Epidermal melanocyte (primary cell): ENCODE measurements around the gene BCAS3.

Experiments
- DNase-seq: peaks from one replicate; pipeline ENCODE4 v3.0.0; 2011; ENCODE audit warnings: low spot score; ENCODE audit not compliant: insufficient read length

The BCAS3 gene

GRCh38 chr17:61247439-61247838 lies 569.8 kb downstream of the BCAS3 start:
- peak; percentile 79 for DNase-seq

GRCh38 chr17:61248399-61248798 lies 570.7 kb downstream of the BCAS3 start:
- no peak for DNase-seq

GRCh38 chr17:61249649-61250299 lies 572.1 kb downstream of the BCAS3 start:
- DNase-seq, result no peak

GRCh38 chr17:61250335-61250890 lies 572.8 kb downstream of the BCAS3 start:
- DNase-seq, result no peak

- DNase-seq, result peak; percentile 87
Measured at GRCh38 chr17:61251939-61252865, 574.6 kb downstream of the BCAS3 start.

- DNase-seq, result no peak
Measured at GRCh38 chr17:61253362-61253761, 575.7 kb downstream of the BCAS3 start.

GRCh38 chr17:61253937-61254574 lies 576.4 kb downstream of the BCAS3 start:
- no peak for DNase-seq

- DNase-seq, result no peak
Measured at GRCh38 chr17:61254904-61255303, 577.3 kb downstream of the BCAS3 start.

- no peak for DNase-seq
Measured at GRCh38 chr17:61255647-61256046, 578.0 kb downstream of the BCAS3 start.

GRCh38 chr17:61259360-61259759 lies 581.7 kb downstream of the BCAS3 start:
- DNase-seq, result no peak

- no peak for DNase-seq
Measured at GRCh38 chr17:61260071-61260797, 582.6 kb downstream of the BCAS3 start.

- no peak for DNase-seq
Measured at GRCh38 chr17:61261001-61261637, 583.5 kb downstream of the BCAS3 start.

- DNase-seq, result no peak
Measured at GRCh38 chr17:61265397-61265796, 587.7 kb downstream of the BCAS3 start.

GRCh38 chr17:61267847-61268246 lies 590.2 kb downstream of the BCAS3 start:
- DNase-seq, result no peak

- no peak for DNase-seq
Measured at GRCh38 chr17:61275395-61275794, 597.7 kb downstream of the BCAS3 start.

- DNase-seq, result no peak
Measured at GRCh38 chr17:61276806-61277205, 599.2 kb downstream of the BCAS3 start.

GRCh38 chr17:61279476-61280145 lies 602.0 kb downstream of the BCAS3 start:
- no peak for DNase-seq

- DNase-seq, result no peak
Measured at GRCh38 chr17:61280338-61280737, 602.7 kb downstream of the BCAS3 start.

GRCh38 chr17:61280851-61281250 lies 603.2 kb downstream of the BCAS3 start:
- DNase-seq, result no peak

GRCh38 chr17:61282377-61282776 lies 604.7 kb downstream of the BCAS3 start:
- no peak for DNase-seq
